Naive thymus-derived CD4-positive, alpha-beta T cell (primary cell): ENCODE data around the gene SLC1A7. TPM values are rescaled to one million over a fixed set of nuclear protein-coding genes. Genes with fewer than 3 reads are reported as not detected.

Experiments
- ATAC-seq: fragments of 150-1000 bp; cut with Tn5 transposase; 2 replicates; pipeline ENCODE4 v1.10.0; 2021; ENCODE audit warnings: mild to moderate bottlenecking, moderate library complexity
- CTCF ChIA-PET: fragments of 350-600 bp; sonication (Branson Sonifier 250); formaldehyde crosslinking; loops from one replicate; lab custom pipeline; 2021; ENCODE audit warnings: antibody characterized with exemption; lab: Charles Lee
- POLR2A ChIA-PET: fragments of 350-600 bp; sonication (Branson Sonifier 250); formaldehyde crosslinking; loops from one replicate; lab custom pipeline; 2021; ENCODE audit warnings: antibody characterized with exemption, inconsistent platforms; lab: Charles Lee
- DNase-seq, 9 donors: peaks; one replicate each; pipeline versions ENCODE4 v3.0.0 to v3.0.0-alpha.2; 2020 to 2022; ENCODE audit warnings: mixed read lengths in 1 of 9
- H3K27ac ChIP-seq: one replicate; pipeline ENCODE4 v1.7.0; 2013; ENCODE audit warnings: mild to moderate bottlenecking, low read depth, low read length, moderate library complexity
- H3K27me3 ChIP-seq, 2 donors: one replicate each; pipeline ENCODE4 v1.7.0; 2013; ENCODE audit warnings: low read length in 2 of 2, mild to moderate bottlenecking in 2 of 2, moderate library complexity in 2 of 2; ENCODE audit not compliant: control insufficient read depth in 2 of 2, insufficient read depth in 2 of 2
- H3K36me3 ChIP-seq, 3 experiments: 1 replicate in 2 of 3; 2 replicates in 1 of 3; pipeline ENCODE4 v1.7.0; 2013; ENCODE audit warnings: low read length in 3 of 3, mild to moderate bottlenecking in 3 of 3, moderate library complexity in 1 of 3; ENCODE audit not compliant: insufficient read depth in 3 of 3, control insufficient read depth in 2 of 3
- H3K4me1 ChIP-seq, 2 donors: one replicate each; pipeline ENCODE4 v1.7.0; 2013; ENCODE audit warnings: low read length in 2 of 2, mild to moderate bottlenecking in 2 of 2, moderate library complexity in 1 of 2; ENCODE audit not compliant: control insufficient read depth in 2 of 2, insufficient read depth in 2 of 2
- H3K4me3 ChIP-seq: 2 replicates; pipeline ENCODE4 v1.7.0; 2013; ENCODE audit warnings: mild to moderate bottlenecking, low read length
- H3K9me3 ChIP-seq, 3 experiments: 1 replicate in 2 of 3; 2 replicates in 1 of 3; pipeline ENCODE4 v1.7.0; 2013; ENCODE audit warnings: low read length in 3 of 3; ENCODE audit not compliant: control insufficient read depth in 2 of 3
- H3K27ac Mint-ChIP-seq, 9 donors: one replicate each; pipeline ENCODE4 v1.8.0; 2020 to 2022; ENCODE audit warnings: mixed read lengths in 9 of 9, mild to moderate bottlenecking in 8 of 9, moderate library complexity in 5 of 9, inconsistent platforms in 2 of 9
- H3K27me3 Mint-ChIP-seq, 5 donors: one replicate each; pipeline ENCODE4 v1.8.0; 2021 to 2022; ENCODE audit warnings: mixed read lengths in 5 of 5, mild to moderate bottlenecking in 1 of 5
- H3K36me3 Mint-ChIP-seq, 5 donors: one replicate each; pipeline ENCODE4 v1.8.0; 2020 to 2022; ENCODE audit warnings: mixed read lengths in 5 of 5, mild to moderate bottlenecking in 3 of 5, inconsistent platforms in 1 of 5
- H3K4me1 Mint-ChIP-seq, 7 donors: one replicate each; pipeline ENCODE4 v1.8.0; 2020 to 2022; ENCODE audit warnings: mixed read lengths in 7 of 7, mild to moderate bottlenecking in 3 of 7, inconsistent platforms in 1 of 7
- H3K4me3 Mint-ChIP-seq, 10 donors: one replicate each; pipeline ENCODE4 v1.8.0; 2020 to 2022; ENCODE audit warnings: mild to moderate bottlenecking in 10 of 10, mixed read lengths in 10 of 10, moderate library complexity in 6 of 10, inconsistent platforms in 2 of 10
- H3K9me3 Mint-ChIP-seq, 11 donors: one replicate each; pipeline ENCODE4 v1.8.0; 2020 to 2022; ENCODE audit warnings: mixed read lengths in 11 of 11, mild to moderate bottlenecking in 4 of 11, inconsistent platforms in 1 of 11, moderate library complexity in 1 of 11
- intact Hi-C, 2 donors: fragments of 100-400 bp; cut with micrococcal nuclease; formaldehyde crosslinking; loops; one replicate each; pipeline ENCODE4 v1.15.1; 2023
- polyA plus RNA-seq, 2 donors: library from polyadenylated mRNA; unstranded; fragments of 300-500 nt; fragmentation: Illumina TruSeq; gene quantifications; one replicate each; pipeline ENCODE4 v1.2.3, GENCODE V29; 2021
- total RNA-seq, 6 experiments: library from RNA in 5 of 6; stranded (reverse) in 5 of 6; gene quantifications; 1 replicate in 5 of 6; 2 replicates in 1 of 6; pipeline ENCODE4 v1.2.3 and lab custom pipeline; 2021 to 2026

SLC1A7 gene
- total and polyA plus RNA-seq, 7 experiments from 2014 or later, result 0.16 to 1.8 TPM; not detected in 5

- intact Hi-C loops, result no loop called here
- Histone ChIP-seq H3K27ac (no peak overlapping the region), H3K27me3 (no peaks in the 10 kb centered on the region), H3K9me3 (no peaks in the 10 kb centered on the region), H3K4me3 (no peak overlapping the region), H3K4me1 (no peaks in the 10 kb centered on the region), H3K36me3 (peaks cover 9 to 34% (median 15%) of the 10 kb centered on the region in 3 experiments)
- ChIA-PET CTCF (interaction anchor here (0.7 kb wide), 1 partner anchor 71 kb away, joined by 6 read pairs; no protein-coding TSS in a partner anchor), POLR2A (no interaction called here)
- peaks cover 19 to 58% (median 28%) of the 10 kb centered on the region in 5 donors for H3K36me3 Mint-ChIP-seq
- no peak overlapping the region for H3K27ac Mint-ChIP-seq
- peaks cover 0 to 15% (median 5%) of the 10 kb centered on the region in 7 donors for H3K4me1 Mint-ChIP-seq
- no peak for ATAC-seq
- H3K4me3 Mint-ChIP-seq, result no peak overlapping the region
- no peak for DNase-seq
- H3K27me3 Mint-ChIP-seq, result no peaks in the 10 kb centered on the region
- no peaks in the 10 kb centered on the region for H3K9me3 Mint-ChIP-seq
These were observed 99.2 kb downstream of the SLC1A7 start for GRCh38 chr1:53043271-53043670.

- no peak overlapping the region for H3K4me3 ChIP-seq
- no peaks in the 10 kb centered on the region for H3K9me3 ChIP-seq
- Mint-ChIP-seq H3K27me3 (no peaks in the 10 kb centered on the region), H3K36me3 (peaks cover 16 to 39% (median 23%) of the 10 kb centered on the region in 5 donors), H3K4me3 (no peak overlapping the region), H3K27ac (no peak overlapping the region), H3K4me1 (peaks cover 0 to 10% (median 4%) of the 10 kb centered on the region in 7 donors), H3K9me3 (no peaks in the 10 kb centered on the region)
- ATAC-seq (no peak), DNase-seq (no peak)
- CTCF ChIA-PET, result no interaction called here
- no peak overlapping the region for H3K27ac ChIP-seq
- intact Hi-C loops, result no loop called here
- peaks cover 10 to 20% (median 12%) of the 10 kb centered on the region in 3 experiments for H3K36me3 ChIP-seq
- no peaks in the 10 kb centered on the region for H3K4me1 ChIP-seq
- no peaks in the 10 kb centered on the region for H3K27me3 ChIP-seq
- POLR2A ChIA-PET, result no interaction called here
These were observed 103.9 kb downstream of the SLC1A7 start for GRCh38 chr1:53038566-53038965.

Other genes with a start within 250 kb of the SLC1A7 start
- gene ECHDC2, start 220.9 kb downstream of the SLC1A7 start, total RNA-seq, result 100 to 1,000 TPM in 4 of 5 experiments, 10 to 100 TPM in 1; 77.6 to 200 (median 194) TPM
- 10 to 100 TPM; 31.8 to 33.0 TPM for gene ECHDC2, start 220.9 kb downstream of the SLC1A7 start, polyA plus RNA-seq
- 10 to 100 TPM; 39.4 to 88.7 (median 48.3) TPM for gene SCP2, start 215.4 kb downstream of the SLC1A7 start, total RNA-seq
- 100 to 1,000 TPM; 105 to 163 TPM for gene SCP2, start 215.4 kb downstream of the SLC1A7 start, polyA plus RNA-seq
- gene PODN, start 80.4 kb downstream of the SLC1A7 start, total RNA-seq, result under 1 TPM in 1 of 5 experiments, not detected in 4; 0.88 TPM
- gene PODN, start 80.4 kb downstream of the SLC1A7 start, polyA plus RNA-seq, result not detected
- gene CPT2, start 54.2 kb upstream of the SLC1A7 start, total RNA-seq, result 10 to 100 TPM in 4 of 5 experiments, 1 to 10 TPM in 1; 8.8 to 23.0 (median 13.4) TPM
- 10 to 100 TPM; 18.7 to 23.2 TPM for gene CPT2, start 54.2 kb upstream of the SLC1A7 start, polyA plus RNA-seq
- gene CZIB, start 78.0 kb upstream of the SLC1A7 start, total RNA-seq, result 10 to 100 TPM; 41.9 to 94.9 (median 51.4) TPM
- gene CZIB, start 78.0 kb upstream of the SLC1A7 start, polyA plus RNA-seq, result 10 to 100 TPM; 77.5 to 80.1 TPM
- 10 to 100 TPM; 37.7 to 76.7 (median 52.3) TPM for gene MAGOH, start 95.9 kb upstream of the SLC1A7 start, total RNA-seq
- gene MAGOH, start 95.9 kb upstream of the SLC1A7 start, polyA plus RNA-seq, result 100 to 1,000 TPM in 1 of 2 donors, 10 to 100 TPM in 1; 97.2 to 108 TPM
- 10 to 100 TPM in 2 of 5 experiments, 1 to 10 TPM in 3; 4.3 to 45.8 (median 9.9) TPM for gene LRP8, start 185.4 kb upstream of the SLC1A7 start, total RNA-seq
- under 1 TPM; 0.64 to 0.92 TPM for gene LRP8, start 185.4 kb upstream of the SLC1A7 start, polyA plus RNA-seq